B cell (primary cell): Measurements from ENCODE around the gene KCNE3. TPM values are rescaled to one million over a fixed set of nuclear protein-coding genes. Genes with fewer than 3 reads are reported as not detected.

Experiments used
- ATAC-seq: fragments of 200-7000 bp; cut with Tn5 transposase; one replicate; pipeline ENCODE4 v1.10.0; 2021; ENCODE audit warnings: low read depth, mild to moderate bottlenecking, moderate number of reproducible peaks, moderate library complexity
- CTCF ChIA-PET: fragments of 350-600 bp; sonication (Branson Sonifier 250); formaldehyde crosslinking; loops from one replicate; lab custom pipeline; 2021; ENCODE audit warnings: antibody characterized with exemption, inconsistent platforms; lab: Charles Lee
- POLR2A ChIA-PET: fragments of 350-600 bp; sonication (Branson Sonifier 250); formaldehyde crosslinking; loops from one replicate; lab custom pipeline; 2021; ENCODE audit warnings: antibody characterized with exemption; lab: Charles Lee
- DNase-seq: peaks from one replicate; pipeline ENCODE4 v3.0.0; 2013
- H2AFZ ChIP-seq: 2 replicates; pipeline ENCODE4 v1.6.1; 2012; ENCODE audit warnings: mild to moderate bottlenecking, low read depth, low read length; ENCODE audit not compliant: insufficient read depth, poor library complexity, severe bottlenecking
- H3K27ac ChIP-seq, 2 donors: 1 replicate in 1 of 2; 2 replicates in 1 of 2; pipeline ENCODE4 v1.5.1; 2012 to 2013; ENCODE audit warnings: low read length in 2 of 2, mild to moderate bottlenecking in 2 of 2, moderate library complexity in 1 of 2
- H3K27me3 ChIP-seq, 4 experiments: fragments of 200-600 bp in 1 of 4; sonication (generic) in 1 of 4; replicated peaks in 1 of 4; 1 replicate in 2 of 4; 2 replicates in 2 of 4; pipeline versions ENCODE4 v1.6.1 to v1.7.0; 2013 to 2016; ENCODE audit warnings: low read length in 3 of 4, mild to moderate bottlenecking in 2 of 4, mixed read lengths in 1 of 4, moderate library complexity in 1 of 4; ENCODE audit not compliant: insufficient read depth in 4 of 4, control insufficient read depth in 3 of 4; ENCODE audit errors: control extremely low read depth in 1 of 4
- H3K36me3 ChIP-seq, 2 experiments: replicated peaks in 1 of 2; 1 replicate in 1 of 2; 2 replicates in 1 of 2; pipeline versions ENCODE4 v1.6.1 to v1.7.1; 2013; ENCODE audit warnings: low read length in 1 of 2; ENCODE audit not compliant: insufficient read depth in 2 of 2, control insufficient read depth in 1 of 2; ENCODE audit errors: control extremely low read depth in 1 of 2, extremely low read depth in 1 of 2
- H3K4me1 ChIP-seq, 2 donors: fragments of 200-600 bp in 1 of 2; sonication (generic) in 1 of 2; 1 replicate in 1 of 2; 2 replicates in 1 of 2; pipeline versions ENCODE4 v1.5.1 to v1.6.1; 2013 to 2017; ENCODE audit warnings: low read length in 2 of 2; ENCODE audit not compliant: control insufficient read depth in 2 of 2, insufficient read depth in 2 of 2
- H3K4me2 ChIP-seq: replicated peaks from 2 replicates; pipeline ENCODE3; 2012; ENCODE audit warnings: mild to moderate bottlenecking, low read depth, low read length; ENCODE audit not compliant: poor library complexity, severe bottlenecking
- H3K4me3 ChIP-seq, 5 experiments: fragments of 200-600 bp in 1 of 5; sonication (generic) in 1 of 5; 1 replicate in 3 of 5; 2 replicates in 2 of 5; pipeline versions ENCODE4 v1.5.1 to v1.7.0; 2011 to 2016; ENCODE audit warnings: low read length in 4 of 5, mild to moderate bottlenecking in 4 of 5, low read depth in 2 of 5, control low read depth in 1 of 5, moderate library complexity in 1 of 5; ENCODE audit not compliant: insufficient read depth in 1 of 5; ENCODE audit errors: control extremely low read depth in 1 of 5, extremely low read depth in 1 of 5
- H3K79me2 ChIP-seq: fragments of 200-600 bp; sonication (generic); one replicate; pipeline ENCODE4 v1.6.0; 2016; ENCODE audit warnings: low read length; ENCODE audit not compliant: control insufficient read depth, insufficient read depth
- H3K9ac ChIP-seq: fragments of 200-600 bp; sonication (generic); 2 replicates; pipeline ENCODE4 v1.6.1; 2017; ENCODE audit warnings: mild to moderate bottlenecking, low read length, moderate library complexity
- H3K9me3 ChIP-seq, 3 donors: one replicate each; pipeline versions ENCODE4 v1.6.1 to v1.7.1; 2013; ENCODE audit warnings: low read length in 2 of 3; ENCODE audit not compliant: control insufficient read depth in 2 of 3, insufficient read depth in 1 of 3; ENCODE audit errors: control extremely low read depth in 1 of 3
- H4K20me1 ChIP-seq: 2 replicates; pipeline ENCODE4 v1.6.0; 2012; ENCODE audit warnings: mild to moderate bottlenecking, low read length; ENCODE audit not compliant: insufficient read depth, control insufficient read depth, poor library complexity, severe bottlenecking
- H3K27ac Mint-ChIP-seq: one replicate; pipeline ENCODE4 v1.8.0; 2021; ENCODE audit warnings: mixed read lengths
- H3K27me3 Mint-ChIP-seq: one replicate; pipeline ENCODE4 v1.8.0; 2021; ENCODE audit warnings: mixed read lengths
- H3K4me1 Mint-ChIP-seq: one replicate; pipeline ENCODE4 v1.8.0; 2021; ENCODE audit warnings: mixed read lengths
- H3K4me3 Mint-ChIP-seq: one replicate; pipeline ENCODE4 v1.8.0; 2021; ENCODE audit warnings: mixed read lengths
- H3K9me3 Mint-ChIP-seq: one replicate; pipeline ENCODE4 v1.8.0; 2022; ENCODE audit warnings: mixed read lengths; ENCODE audit not compliant: insufficient read depth
- CTCF ChIP-seq: fragments of 200-600 bp; IDR thresholded peaks from one replicate; pipeline ENCODE4 v1.8.0; 2022; ENCODE audit warnings: antibody characterized with exemption, mild to moderate bottlenecking
- EZH2 ChIP-seq: IDR thresholded peaks from 2 replicates; pipeline ENCODE4 v1.6.1; 2012; ENCODE audit warnings: borderline replicate concordance, low read depth, mild to moderate bottlenecking, moderate library complexity, low read length; ENCODE audit not compliant: insufficient read depth, poor library complexity, severe bottlenecking
- WGBS: methylation state at CpG from one replicate; pipeline ENCODE4 v1.1.5; 2013; ENCODE audit warnings: missing lambda C conversion rate; ENCODE audit not compliant: insufficient coverage; 5-methylcytosine and 5-hydroxymethylcytosine counted together
- intact Hi-C: fragments of 100-400 bp; cut with micrococcal nuclease; formaldehyde crosslinking; loops from one replicate; pipeline ENCODE4 v1.10.0; 2022
- polyA plus RNA-seq: library from polyadenylated mRNA; depleted of rRNA; stranded (reverse); fragments of >200 nt; gene quantifications from 2 replicates; pipeline ENCODE4 v1.2.3, GENCODE V29; 2012
- total RNA-seq, 2 donors: library from RNA; stranded (reverse); fragments of 120-200 nt in 1 of 2; gene quantifications; 1 replicate in 1 of 2; 2 replicates in 1 of 2; pipeline versions ENCODE4 v1.2.3 to v1.2.4, GENCODE V29; 2013 to 2022

Gene KCNE3
- total and polyA plus RNA-seq, 2 donors (not counting 1 experiment from before 2014, with no cell fraction given) = 0.85 TPM; not detected in 1

GRCh38 chr11:74457356-74457755 is 10.0 kb downstream of the KCNE3 start:
- Mint-ChIP-seq H3K4me3 (no peak overlapping the region), H3K27ac (no peak overlapping the region), H3K27me3 (peaks cover 11% of the 10 kb centered on the region), H3K4me1 (no peaks in the 10 kb centered on the region), H3K9me3 (no peaks in the 10 kb centered on the region)
- ATAC-seq (no peak), DNase-seq (no peak)
- Histone ChIP-seq H4K20me1 (no peaks in the 10 kb centered on the region), H3K4me2 (no peak overlapping the region), H3K79me2 (no peaks in the 10 kb centered on the region), H3K9me3 (no peaks in the 10 kb centered on the region), H3K9ac (no peak overlapping the region), H3K27ac (no peak overlapping the region), H3K36me3 (no peaks in the 10 kb centered on the region), H3K4me3 (no peak overlapping the region), H3K4me1 (no peaks in the 10 kb centered on the region), H3K27me3 (peaks cover 0 to 5% (median 1%) of the 10 kb centered on the region in 4 experiments), H2AFZ (no peak overlapping the region)
- 100% methylated on average over 5 of the region's 6 CpGs for WGBS
- POLR2A ChIA-PET = no interaction called here
- intact Hi-C loops = no loop called here
- TF ChIP-seq CTCF (no peak), EZH2 (no peak)
- CTCF ChIA-PET = interaction anchor here (0.6 to 1.6 kb wide), 3 partner anchors 8 to 68 kb away, joined by 3 to 5 read pairs (median 4); no protein-coding TSS in a partner anchor

GRCh38 chr11:74453373-74453975 is 13.9 kb downstream of the KCNE3 start:
- TF ChIP-seq EZH2 (no peak), CTCF (peak; percentile 76)
- no peaks in the 10 kb centered on the region for H3K79me2 ChIP-seq
- H3K27ac ChIP-seq = no peak overlapping the region
- no peaks in the 10 kb centered on the region for H4K20me1 ChIP-seq
- Mint-ChIP-seq H3K27ac (no peak overlapping the region), H3K9me3 (no peaks in the 10 kb centered on the region), H3K27me3 (peaks cover 13% of the 10 kb centered on the region), H3K4me3 (no peak overlapping the region), H3K4me1 (peaks cover 5% of the 10 kb centered on the region)
- peaks cover 5 to 8% of the 10 kb centered on the region in 2 donors for H3K4me1 ChIP-seq
- no peak overlapping the region for H2AFZ ChIP-seq
- 41% methylated on average over 7 of the region's 10 CpGs for WGBS
- no peak overlapping the region for H3K4me3 ChIP-seq
- intact Hi-C loops = loop anchor here (5.0 kb wide), 1 partner anchor 274 kb away; no protein-coding TSS in a partner anchor
- H3K9me3 ChIP-seq = no peaks in the 10 kb centered on the region
- peak; percentile 61 for DNase-seq
- H3K36me3 ChIP-seq = no peaks in the 10 kb centered on the region
- no peak overlapping the region for H3K9ac ChIP-seq
- CTCF ChIA-PET = interaction anchor here (0.6 to 12.1 kb wide), 20 partner anchors 9 to 286 kb away, joined by 3 to 325 read pairs (median 5); partner anchors contain the start of genes LIPT2 and PGM2L1
- peaks cover 0 to 6% (median 2%) of the 10 kb centered on the region in 4 experiments for H3K27me3 ChIP-seq
- no peak overlapping the region for H3K4me2 ChIP-seq
- ATAC-seq = peak; percentile 35
- POLR2A ChIA-PET = interaction anchor here (0.6 kb wide), 1 partner anchor 117 kb away, joined by 3 read pairs; no protein-coding TSS in a partner anchor
